ENCODE data around the gene SORT1.

DNA sequence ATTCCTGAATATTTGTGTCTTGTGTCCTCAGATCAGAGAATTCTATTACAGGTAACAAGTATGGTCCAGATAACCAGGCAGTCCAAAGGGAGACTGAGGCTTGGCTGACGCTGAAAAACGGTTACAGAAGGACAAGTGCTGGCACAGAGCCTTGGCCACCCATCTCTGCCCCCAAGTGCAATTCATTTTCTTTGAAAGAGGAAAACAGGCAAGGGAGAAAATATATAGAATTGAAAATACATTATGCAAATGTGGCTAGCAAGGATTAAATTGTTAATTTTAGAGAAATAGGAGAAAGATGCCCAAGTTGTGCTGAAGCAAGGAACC, 1.2 kb downstream of the SORT1 start:
- no peak for TF ChIP-seq CTCF (conservative IDR thresholded peaks at IDR 0.05; ENCODE audit: low read length)
- TF ChIP-seq EZH2phosphoT487 (IDR thresholded peaks at IDR 0.05; ENCODE audit: borderline replicate concordance, low read depth, low read length): no peak
